Measurements from ENCODE around the gene REEP6.

Gene REEP6

GRCh38 chr19:1468274-1468820, 22.6 kb upstream of the REEP6 start:
- peaks cover 8% of the 10 kb centered on the region for H3K79me2 ChIP-seq (ENCODE audit: control insufficient read depth, insufficient read depth, low read length, unreplicated experiment)

GRCh38 chr19:1468821-1469254, 22.1 kb upstream of the REEP6 start:
- no peaks in the 10 kb centered on the region for H3K27me3 ChIP-seq (ENCODE audit: insufficient read depth, low read length)
- no peaks in the 10 kb centered on the region for H3K36me3 ChIP-seq (ENCODE audit: insufficient read depth, low read length)
- peak overlapping the region; percentile 81 for H3K4me3 ChIP-seq (ENCODE audit: low read depth, low read length)
- peaks cover 8% of the 10 kb centered on the region for H3K79me2 ChIP-seq (ENCODE audit: control insufficient read depth, insufficient read depth, low read length, unreplicated experiment)
- H3K4me1 ChIP-seq (ENCODE audit: control insufficient read depth, insufficient read depth, low read length, unreplicated experiment): peaks cover 2% of the 10 kb centered on the region
- H2AFZ ChIP-seq (ENCODE audit: low read length, unreplicated experiment): no peak overlapping the region
- peak overlapping the region; percentile 47 for H3K27ac ChIP-seq (ENCODE audit: low read depth, low read length)

More at GRCh38 chr19:1468274-1468820, 22.6 kb upstream of the REEP6 start:
- no peak overlapping the region for H2AFZ ChIP-seq (ENCODE audit: low read length, unreplicated experiment)
- H3K27ac ChIP-seq (ENCODE audit: low read depth, low read length): peak overlapping the region; percentile 47
- no peaks in the 10 kb centered on the region for H3K27me3 ChIP-seq (ENCODE audit: insufficient read depth, low read length)
- H3K4me1 ChIP-seq (ENCODE audit: control insufficient read depth, insufficient read depth, low read length, unreplicated experiment): peaks cover 2% of the 10 kb centered on the region
- H3K4me3 ChIP-seq (ENCODE audit: low read depth, low read length): peak overlapping the region; percentile 81
- H3K36me3 ChIP-seq (ENCODE audit: insufficient read depth, low read length): no peaks in the 10 kb centered on the region

GRCh38 chr19:1469255-1470054, 21.5 kb upstream of the REEP6 start:
- H3K36me3 ChIP-seq (ENCODE audit: insufficient read depth, low read length): no peaks in the 10 kb centered on the region
- peaks cover 2% of the 10 kb centered on the region for H3K4me1 ChIP-seq (ENCODE audit: control insufficient read depth, insufficient read depth, low read length, unreplicated experiment)
- no peak overlapping the region for H2AFZ ChIP-seq (ENCODE audit: low read length, unreplicated experiment)
- H3K27ac ChIP-seq (ENCODE audit: low read depth, low read length): 0 out of 2 replicates have a peak overlapping the region, but pooled peaks have one; percentile 9
- no peaks in the 10 kb centered on the region for H3K27me3 ChIP-seq (ENCODE audit: insufficient read depth, low read length)
- H3K79me2 ChIP-seq (ENCODE audit: control insufficient read depth, insufficient read depth, low read length, unreplicated experiment): peaks cover 8% of the 10 kb centered on the region
- H3K4me3 ChIP-seq (ENCODE audit: low read depth, low read length): peak overlapping the region; percentile 81

- H3K27ac ChIP-seq (ENCODE audit: low read depth, low read length): peak overlapping the region; percentile 9; the same call in 1 of the 2 replicates
- H3K27me3 ChIP-seq (ENCODE audit: insufficient read depth, low read length): no peaks in the 10 kb centered on the region
- no peaks in the 10 kb centered on the region for H3K36me3 ChIP-seq (ENCODE audit: insufficient read depth, low read length)
- H3K4me3 ChIP-seq (ENCODE audit: low read depth, low read length): peak overlapping the region; percentile 80
- no peak overlapping the region for H2AFZ ChIP-seq (ENCODE audit: low read length, unreplicated experiment)
- H3K4me1 ChIP-seq (ENCODE audit: control insufficient read depth, insufficient read depth, low read length, unreplicated experiment): peaks cover 2% of the 10 kb centered on the region
- H3K79me2 ChIP-seq (ENCODE audit: control insufficient read depth, insufficient read depth, low read length, unreplicated experiment): peaks cover 8% of the 10 kb centered on the region
These were observed 21.0 kb upstream of the REEP6 start for GRCh38 chr19:1470055-1470304.

- peak overlapping the region; percentile 9; the same call in 1 of the 2 replicates for H3K27ac ChIP-seq (ENCODE audit: low read depth, low read length)
- no peaks in the 10 kb centered on the region for H3K27me3 ChIP-seq (ENCODE audit: insufficient read depth, low read length)
- H3K36me3 ChIP-seq (ENCODE audit: insufficient read depth, low read length): no peaks in the 10 kb centered on the region
- peaks cover 2% of the 10 kb centered on the region for H3K4me1 ChIP-seq (ENCODE audit: control insufficient read depth, insufficient read depth, low read length, unreplicated experiment)
- H3K79me2 ChIP-seq (ENCODE audit: control insufficient read depth, insufficient read depth, low read length, unreplicated experiment): peaks cover 8% of the 10 kb centered on the region
- H3K4me3 ChIP-seq (ENCODE audit: low read depth, low read length): peak overlapping the region; percentile 80
- no peak overlapping the region for H2AFZ ChIP-seq (ENCODE audit: low read length, unreplicated experiment)
These were observed 20.5 kb upstream of the REEP6 start for GRCh38 chr19:1470305-1471009.

- Histone ChIP-seq H3K4me3 (ENCODE audit: low read depth, low read length) (peak overlapping the region; percentile 80), H3K27me3 (ENCODE audit: insufficient read depth, low read length) (no peaks in the 10 kb centered on the region)
These were observed 19.9 kb upstream of the REEP6 start for GRCh38 chr19:1471010-1471514.

GRCh38 chr19:1471515-1472160, 19.3 kb upstream of the REEP6 start:
- no peaks in the 10 kb centered on the region for H3K36me3 ChIP-seq (ENCODE audit: insufficient read depth, low read length)
- H2AFZ ChIP-seq (ENCODE audit: low read length, unreplicated experiment): no peak overlapping the region
- H3K27ac ChIP-seq (ENCODE audit: low read depth, low read length): no peak overlapping the region
- H3K4me1 ChIP-seq (ENCODE audit: control insufficient read depth, insufficient read depth, low read length, unreplicated experiment): peaks cover 2% of the 10 kb centered on the region
- H3K79me2 ChIP-seq (ENCODE audit: control insufficient read depth, insufficient read depth, low read length, unreplicated experiment): peaks cover 4% of the 10 kb centered on the region
- H3K4me3 ChIP-seq (ENCODE audit: low read depth, low read length): no peak overlapping the region; the same call in 1 of the 2 replicates
- H3K27me3 ChIP-seq (ENCODE audit: insufficient read depth, low read length): no peaks in the 10 kb centered on the region

More at GRCh38 chr19:1471010-1471514, 19.9 kb upstream of the REEP6 start:
- peaks cover 2% of the 10 kb centered on the region for H3K4me1 ChIP-seq (ENCODE audit: control insufficient read depth, insufficient read depth, low read length, unreplicated experiment)
- H3K36me3 ChIP-seq (ENCODE audit: insufficient read depth, low read length): no peaks in the 10 kb centered on the region
- no peak overlapping the region for H2AFZ ChIP-seq (ENCODE audit: low read length, unreplicated experiment)
- no peak overlapping the region for H3K27ac ChIP-seq (ENCODE audit: low read depth, low read length)
- H3K79me2 ChIP-seq (ENCODE audit: control insufficient read depth, insufficient read depth, low read length, unreplicated experiment): peaks cover 8% of the 10 kb centered on the region

GRCh38 chr19:1472231-1473084, 18.5 kb upstream of the REEP6 start:
- Histone ChIP-seq H3K4me1 (ENCODE audit: control insufficient read depth, insufficient read depth, low read length, unreplicated experiment) (peaks cover 2% of the 10 kb centered on the region), H3K27me3 (ENCODE audit: insufficient read depth, low read length) (no peaks in the 10 kb centered on the region), H2AFZ (ENCODE audit: low read length, unreplicated experiment) (no peak overlapping the region), H3K4me3 (ENCODE audit: low read depth, low read length) (no peak overlapping the region), H3K79me2 (ENCODE audit: control insufficient read depth, insufficient read depth, low read length, unreplicated experiment) (peaks cover 4% of the 10 kb centered on the region), H3K27ac (ENCODE audit: low read depth, low read length) (no peak overlapping the region), H3K36me3 (ENCODE audit: insufficient read depth, low read length) (no peaks in the 10 kb centered on the region)

GRCh38 chr19:1473085-1473851, 17.7 kb upstream of the REEP6 start:
- Histone ChIP-seq H3K4me1 (ENCODE audit: control insufficient read depth, insufficient read depth, low read length, unreplicated experiment) (peaks cover 2% of the 10 kb centered on the region), H3K79me2 (ENCODE audit: control insufficient read depth, insufficient read depth, low read length, unreplicated experiment) (peaks cover 10% of the 10 kb centered on the region), H3K27ac (ENCODE audit: low read depth, low read length) (no peak overlapping the region), H3K4me3 (ENCODE audit: low read depth, low read length) (no peak overlapping the region), H3K36me3 (ENCODE audit: insufficient read depth, low read length) (no peaks in the 10 kb centered on the region), H2AFZ (ENCODE audit: low read length, unreplicated experiment) (no peak overlapping the region), H3K27me3 (ENCODE audit: insufficient read depth, low read length) (no peaks in the 10 kb centered on the region)

Data from ACC112 (cell line).